Body of pancreas (tissue), 4 donors: ENCODE measurements around the gene SYNPO2L.
"Not testable (repeated sequence)": the region's sequence is repeated elsewhere in the genome, so short reads cannot be mapped to it uniquely, and the experiment has no call there.

Experiments
- CTCF ChIP-seq, 7 experiments: fragments of 450-650 bp in 4 of 7; fragments of 200-600 bp in 3 of 7; sonication (generic) in 3 of 7; IDR thresholded peaks; one replicate each; pipeline ENCODE4 v1.5.1; 2016 to 2019; ENCODE audit warnings: antibody characterized with exemption in 7 of 7
- POLR2A ChIP-seq, 3 donors: fragments of 450-650 bp; IDR thresholded peaks; one replicate each; pipeline ENCODE4 v1.6.1; 2016; ENCODE audit warnings: antibody characterized with exemption in 3 of 3, mild to moderate bottlenecking in 2 of 3

DNA sequence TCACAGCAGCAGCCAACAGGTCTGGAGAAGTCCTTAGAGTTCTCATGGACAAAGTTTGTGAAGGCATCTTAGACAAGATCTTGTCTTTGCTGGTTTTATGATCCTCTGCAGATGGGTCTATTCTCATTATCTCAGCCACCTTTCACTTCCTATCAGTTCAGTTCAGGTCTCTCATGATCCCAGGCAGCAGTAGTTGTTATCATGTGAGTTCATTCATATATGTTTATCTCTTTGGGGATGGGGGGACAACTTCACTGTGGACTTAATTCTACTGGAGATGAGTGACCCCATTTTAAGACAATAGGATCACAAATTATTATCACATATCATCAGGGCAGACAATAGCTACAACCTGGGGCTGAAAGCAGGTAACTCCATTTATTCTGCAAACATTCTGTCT, 48.1 kb upstream of the SYNPO2L start:
- not testable (repeated sequence) for TF ChIP-seq CTCF, POLR2A (IDR thresholded peaks at IDR 0.05)
